HG02588 (cell line): ENCODE results near the gene PEX11G.

Source experiments
- ATAC-seq: cut with Tn5 transposase; IDR thresholded peaks from one replicate; pipeline ENCODE4 v1.9.1; 2021; ENCODE audit warnings: mild to moderate bottlenecking, moderate library complexity; ENCODE audit not compliant: unreplicated experiment

Gene PEX11G

GRCh38 chr19:7488736-7489353 is at the start of gene PEX11G:
Gene PEX11G, minus strand, starts transcription at chr19:7489035. Its CDS starts 25 bp downstream, at chr19:7489010.
- peak; percentile 71 for ATAC-seq

- no peak for ATAC-seq
Measured at GRCh38 chr19:7535998-7536695, 47.3 kb upstream of the PEX11G start.

DNA sequence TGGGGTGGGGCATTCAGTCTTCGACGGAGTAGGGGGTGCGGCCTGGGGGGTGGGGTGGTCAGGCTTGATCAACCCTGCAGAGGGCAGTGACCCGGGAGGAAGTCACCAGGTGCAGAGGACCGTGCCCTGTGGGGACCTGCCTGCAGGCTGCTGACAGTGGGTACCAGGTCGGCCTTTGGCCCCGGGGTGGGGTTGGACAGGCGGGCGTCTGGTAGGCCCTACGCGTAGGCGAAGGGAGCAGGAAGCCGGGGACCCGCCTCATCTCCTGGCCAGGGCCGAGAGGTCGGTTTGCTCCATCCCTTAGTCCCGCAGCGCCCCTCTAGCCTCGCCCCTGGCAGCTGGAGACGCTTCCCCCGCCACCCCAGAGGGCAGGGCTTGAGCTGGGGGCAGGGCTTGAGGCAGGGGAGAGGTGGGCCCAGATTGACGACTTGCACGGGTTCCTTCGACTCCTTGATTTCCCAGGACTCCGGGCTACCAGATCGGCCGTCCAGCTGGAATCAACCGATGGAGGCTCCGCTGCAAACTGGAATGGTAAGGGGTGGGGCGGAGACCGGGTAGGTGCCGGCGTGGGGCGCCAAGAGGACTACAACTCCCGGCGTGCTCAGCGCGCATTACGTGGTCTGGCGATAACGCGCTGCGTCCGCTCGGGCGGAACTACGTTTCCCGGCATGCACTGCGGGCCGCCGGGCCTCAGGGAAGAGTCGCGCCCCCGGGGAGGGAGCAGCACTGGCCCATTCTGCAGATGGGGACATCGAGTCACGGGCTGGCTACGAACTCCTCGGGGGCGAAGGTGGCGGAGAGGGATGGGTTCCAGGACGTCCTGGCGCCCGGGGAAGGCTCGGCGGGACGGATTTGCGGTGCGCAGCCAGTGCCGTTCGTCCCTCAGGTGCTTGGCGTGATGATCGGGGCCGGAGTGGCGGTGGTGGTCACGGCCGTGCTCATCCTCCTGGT is 46.5 kb upstream of the PEX11G start, which contains the start of gene PNPLA6:
TSS of gene PNPLA6 (plus strand) at position 671 of the 951 bp plus-strand sequence. CDS start at position 743, 72 bp downstream.
- peak; percentile 73 for ATAC-seq

DNA sequence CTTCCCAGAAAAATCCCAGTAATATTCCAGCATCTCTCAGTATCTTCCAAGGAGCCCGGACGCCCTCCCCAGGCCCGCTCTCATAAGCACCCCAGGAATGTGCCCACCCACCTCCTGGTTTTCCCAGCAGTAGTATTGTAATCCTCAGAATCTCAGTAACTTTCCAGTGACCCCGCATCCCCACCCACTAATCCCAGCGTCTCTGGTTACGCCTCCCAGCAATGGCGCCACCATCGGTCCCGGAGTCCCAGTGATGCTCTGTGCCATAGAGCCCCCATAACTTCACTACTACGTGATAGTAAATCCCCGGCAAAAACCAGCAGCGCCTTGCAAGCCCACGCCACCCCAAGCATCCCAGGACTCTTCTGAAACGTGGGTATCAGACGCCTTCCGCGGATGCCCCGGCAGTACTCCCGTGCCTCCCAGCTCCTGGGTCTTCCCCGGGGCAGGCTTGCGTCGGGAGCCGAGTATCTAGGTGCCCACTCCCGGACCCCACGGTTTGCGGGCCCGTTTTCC is 45.8 kb upstream of the PEX11G start:
- ATAC-seq: no peak

GRCh38 chr19:7533925-7534480 is 45.2 kb upstream of the PEX11G start:
- ATAC-seq: peak; percentile 41

DNA sequence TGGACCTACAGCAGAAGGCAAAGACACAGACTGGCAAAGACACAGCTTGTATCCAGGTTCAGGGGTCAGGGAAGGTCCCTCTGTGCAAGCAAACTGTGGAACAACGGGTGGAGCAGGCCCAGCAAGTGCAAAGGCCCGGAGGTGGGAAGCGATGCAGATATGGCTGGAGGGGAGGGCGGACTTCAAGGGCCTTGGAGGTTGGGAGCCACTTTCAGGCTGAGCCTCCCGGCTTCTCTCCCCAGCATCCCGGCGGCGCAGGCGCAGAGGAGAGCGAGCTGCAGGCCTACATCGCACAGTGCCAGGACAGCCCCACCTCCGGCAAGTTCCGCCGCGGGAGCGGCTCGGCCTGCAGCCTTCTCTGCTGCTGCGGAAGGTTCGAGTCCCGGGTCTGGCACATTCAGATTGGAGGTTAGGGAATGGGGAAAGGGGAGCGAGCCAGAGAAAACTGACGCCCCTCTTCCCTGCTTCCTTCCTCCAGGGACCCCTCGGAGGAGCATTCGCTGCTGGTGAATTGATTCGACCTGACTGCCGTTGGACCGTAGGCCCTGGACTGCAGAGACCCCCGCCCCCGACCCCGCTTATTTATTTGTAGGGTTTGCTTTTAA is 44.5 kb upstream of the PEX11G start:
- no peak for ATAC-seq

DNA sequence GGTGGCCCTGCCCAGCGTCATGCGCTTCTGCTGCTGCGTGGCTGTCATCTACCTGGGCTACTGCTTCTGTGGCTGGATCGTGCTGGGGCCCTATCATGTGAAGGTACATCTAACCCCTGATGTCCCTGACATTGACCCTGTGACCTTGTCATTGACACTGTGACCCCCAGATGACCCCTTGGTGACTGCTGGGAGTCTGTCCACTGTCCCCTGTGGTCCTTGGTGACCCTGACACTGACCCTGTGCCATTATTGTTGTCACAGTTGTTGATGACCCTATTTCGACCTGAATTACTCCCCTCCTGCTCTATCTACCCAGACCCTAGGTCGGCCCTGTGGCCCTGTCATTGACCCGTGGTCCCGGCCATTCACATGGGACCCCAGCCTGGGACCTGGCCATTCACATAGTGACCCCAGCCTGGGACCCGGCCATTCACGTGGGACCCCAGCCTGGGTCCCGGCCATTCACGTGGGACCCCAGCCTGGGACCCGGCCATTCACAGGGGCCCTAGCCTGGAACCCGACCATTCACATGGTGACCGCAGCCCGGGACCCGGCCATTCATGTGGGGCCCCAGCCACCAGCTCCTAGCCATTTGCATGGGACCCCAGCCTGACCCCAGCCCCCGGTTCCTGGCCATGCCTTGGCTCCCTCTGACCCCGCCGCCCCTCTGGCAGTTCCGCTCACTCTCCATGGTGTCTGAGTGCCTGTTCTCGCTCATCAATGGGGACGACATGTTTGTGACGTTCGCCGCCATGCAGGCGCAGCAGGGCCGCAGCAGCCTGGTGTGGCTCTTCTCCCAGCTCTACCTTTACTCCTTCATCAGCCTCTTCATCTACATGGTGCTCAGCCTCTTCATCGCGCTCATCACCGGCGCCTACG is 41.0 kb upstream of the PEX11G start:
- no peak for ATAC-seq

DNA sequence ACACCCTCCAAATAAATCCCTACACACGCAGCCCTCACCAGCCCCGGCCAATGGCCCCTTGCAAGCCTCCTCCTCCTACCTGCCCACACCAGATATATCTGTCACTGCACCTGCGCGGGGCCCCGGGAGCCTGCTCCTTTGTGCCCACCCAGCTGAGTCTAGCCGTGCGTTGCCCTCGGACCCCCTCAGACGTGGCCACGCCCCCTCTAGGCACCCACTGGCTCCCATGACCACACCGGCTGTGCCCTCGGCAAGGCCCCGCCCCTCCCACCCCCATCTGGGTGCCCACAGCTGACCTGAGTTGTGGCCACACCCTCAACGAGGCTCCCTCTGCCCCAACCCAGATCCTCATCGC is 40.4 kb upstream of the PEX11G start:
- ATAC-seq: no peak

GRCh38 chr19:7528522-7529245 is 39.8 kb upstream of the PEX11G start:
- no peak for ATAC-seq

GRCh38 chr19:7528192-7528519 is 39.3 kb upstream of the PEX11G start:
- ATAC-seq: no peak

GRCh38 chr19:7527516-7528191 is 38.8 kb upstream of the PEX11G start:
- ATAC-seq: no peak

- ATAC-seq: no peak
Measured at GRCh38 chr19:7526059-7526929, 37.5 kb upstream of the PEX11G start.

- no peak for ATAC-seq
Measured at GRCh38 chr19:7524992-7525739, 36.3 kb upstream of the PEX11G start.

DNA sequence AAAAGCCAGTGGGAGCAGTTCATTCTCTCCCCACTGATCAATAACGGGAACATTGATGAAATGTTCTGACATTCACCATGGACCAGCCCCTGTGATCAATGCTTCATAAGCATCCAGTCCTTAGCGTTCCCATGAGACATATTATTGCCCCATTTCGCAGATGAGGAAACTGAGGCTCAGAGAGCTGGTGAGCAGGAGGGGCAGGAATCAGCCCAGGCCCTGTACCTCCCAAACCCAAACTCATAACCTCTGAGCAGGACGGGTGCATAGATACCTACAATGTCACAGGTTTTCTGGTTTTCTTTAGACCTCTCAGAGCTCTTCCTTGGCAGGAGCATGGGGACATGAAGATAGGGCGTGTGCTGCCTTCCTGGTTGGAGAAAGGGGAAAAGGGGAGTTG is 35.7 kb upstream of the PEX11G start:
- ATAC-seq: no peak

GRCh38 chr19:7522923-7523667 is 34.3 kb upstream of the PEX11G start:
- ATAC-seq: peak; percentile 5
